Measurements from ENCODE around the gene BCS1L.

DNA sequence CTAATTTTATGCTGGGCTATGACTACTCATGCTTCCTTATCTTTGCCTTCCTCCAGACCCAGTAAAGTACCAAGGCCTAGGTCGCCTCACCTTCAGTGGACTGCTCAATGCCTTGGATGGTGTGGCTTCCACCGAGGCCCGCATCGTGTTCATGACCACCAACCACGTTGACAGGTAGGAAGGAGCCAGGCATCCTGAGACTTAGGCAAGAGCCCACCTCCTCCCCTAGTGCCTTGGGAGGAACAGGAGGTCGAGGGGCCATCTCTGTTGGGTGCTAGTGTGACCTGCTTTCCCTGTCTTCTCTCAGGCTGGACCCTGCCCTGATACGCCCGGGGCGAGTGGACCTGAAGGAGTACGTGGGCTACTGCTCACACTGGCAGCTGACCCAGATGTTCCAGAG lies 3.3 kb downstream of the BCS1L start:
- TF ChIP-seq CTCF (IDR thresholded peaks at IDR 0.05) (no peak), ZFX (IDR thresholded peaks at IDR 0.05; ENCODE audit: borderline replicate concordance) (no peak)

All from 22Rv1 (cell line).